ENCODE measurements around the gene CLEC2D.

CLEC2D gene

GRCh38 chr12:9745199-9745598, 75.7 kb downstream of the CLEC2D start:
- Histone ChIP-seq H3K9me2 (replicated peaks; ENCODE audit: control insufficient read depth, low read length) (no peaks in the 10 kb centered on the region), H3K27ac (ENCODE audit: low read depth, low read length) (no peak overlapping the region), H3F3A (ENCODE audit: control insufficient read depth, insufficient read depth) (peaks cover 17% of the 10 kb centered on the region; the same call in 1 of the 2 replicates), H3K36me3 (ENCODE audit: control insufficient read depth, low read length) (no peaks in the 10 kb centered on the region), H3K79me2 (ENCODE audit: control insufficient read depth, low read length) (no peaks in the 10 kb centered on the region), H3K27me3 (ENCODE audit: control insufficient read depth, low read length) (peaks cover 9% of the 10 kb centered on the region), H3K4me3 (ENCODE audit: low read length) (no peak overlapping the region), H3K4me1 (ENCODE audit: control insufficient read depth, low read length) (peaks cover 41% of the 10 kb centered on the region), H3K4me2 (ENCODE audit: low read length) (peak overlapping the region; percentile 34; the same call in 1 of the 2 replicates), H3K9me3 (ENCODE audit: control insufficient read depth, insufficient read depth, low read length) (no peaks in the 10 kb centered on the region), H4K20me1 (ENCODE audit: control insufficient read depth, insufficient read depth, low read depth, low read length) (no peaks in the 10 kb centered on the region)
- TF ChIP-seq EZH2phosphoT487 (IDR thresholded peaks at IDR 0.05; ENCODE audit: borderline replicate concordance, low read length), result no peak
- no peak for TF ChIP-seq CTCF (IDR thresholded peaks at IDR 0.05; ENCODE audit: low read depth, low read length, poor library complexity, severe bottlenecking)

Data from DOHH2 (cell line).